Activated CD8-positive, alpha-beta memory T cell treated with anti-CD3 and anti-CD28 coated beads, Interleukin-2, amount 50 U/mL, for 4 hours (primary cell): Measurements from ENCODE around the gene PCDHGA10.
"Not testable (repeated sequence)": the region's sequence is repeated elsewhere in the genome, so short reads cannot be mapped to it uniquely, and the experiment has no call there.

Experiments used
- DNase-seq: peaks from one replicate; pipeline ENCODE4 v3.0.0-alpha.2; 2020

PCDHGA10 gene

DNA sequence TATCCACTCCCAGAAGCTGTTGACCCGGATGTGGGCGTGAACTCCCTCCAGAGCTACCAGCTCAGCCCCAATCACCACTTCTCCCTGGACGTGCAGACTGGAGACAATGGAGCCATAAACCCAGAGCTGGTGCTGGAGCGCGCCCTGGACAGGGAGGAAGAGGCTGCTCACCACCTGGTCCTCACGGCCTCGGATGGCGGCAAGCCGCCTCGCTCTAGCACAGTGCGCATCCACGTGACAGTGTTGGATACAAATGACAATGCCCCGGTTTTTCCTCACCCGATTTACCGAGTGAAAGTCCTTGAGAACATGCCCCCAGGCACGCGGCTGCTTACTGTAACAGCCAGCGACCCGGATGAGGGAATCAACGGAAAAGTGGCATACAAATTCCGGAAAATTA, 19.5 kb upstream of the PCDHGA10 start:
- no peak for DNase-seq

DNA sequence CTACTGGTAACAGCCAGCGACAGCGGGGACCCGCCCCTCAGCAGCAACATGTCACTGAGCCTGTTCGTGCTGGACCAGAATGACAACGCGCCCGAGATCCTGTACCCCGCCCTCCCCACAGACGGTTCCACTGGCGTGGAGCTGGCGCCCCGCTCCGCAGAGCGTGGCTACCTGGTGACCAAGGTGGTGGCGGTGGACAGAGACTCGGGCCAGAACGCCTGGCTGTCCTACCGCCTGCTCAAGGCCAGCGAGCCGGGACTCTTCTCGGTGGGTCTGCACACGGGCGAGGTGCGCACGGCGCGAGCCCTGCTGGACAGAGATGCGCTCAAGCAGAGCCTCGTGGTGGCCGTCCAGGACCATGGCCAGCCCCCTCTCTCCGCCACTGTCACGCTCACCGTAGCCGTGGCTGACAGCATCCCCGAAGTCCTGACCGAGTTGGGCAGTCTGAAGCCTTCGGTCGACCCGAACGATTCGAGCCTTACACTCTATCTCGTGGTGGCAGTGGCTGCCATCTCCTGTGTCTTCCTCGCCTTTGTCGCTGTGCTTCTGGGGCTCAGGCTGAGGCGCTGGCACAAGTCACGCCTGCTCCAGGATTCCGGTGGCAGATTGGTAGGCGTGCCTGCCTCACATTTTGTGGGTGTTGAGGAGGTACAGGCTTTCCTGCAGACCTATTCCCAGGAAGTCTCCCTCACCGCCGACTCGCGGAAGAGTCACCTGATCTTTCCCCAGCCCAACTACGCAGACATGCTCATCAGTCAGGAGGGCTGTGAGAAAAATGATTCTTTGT, 18.2 kb upstream of the PCDHGA10 start:
- not testable (repeated sequence) for DNase-seq

DNA sequence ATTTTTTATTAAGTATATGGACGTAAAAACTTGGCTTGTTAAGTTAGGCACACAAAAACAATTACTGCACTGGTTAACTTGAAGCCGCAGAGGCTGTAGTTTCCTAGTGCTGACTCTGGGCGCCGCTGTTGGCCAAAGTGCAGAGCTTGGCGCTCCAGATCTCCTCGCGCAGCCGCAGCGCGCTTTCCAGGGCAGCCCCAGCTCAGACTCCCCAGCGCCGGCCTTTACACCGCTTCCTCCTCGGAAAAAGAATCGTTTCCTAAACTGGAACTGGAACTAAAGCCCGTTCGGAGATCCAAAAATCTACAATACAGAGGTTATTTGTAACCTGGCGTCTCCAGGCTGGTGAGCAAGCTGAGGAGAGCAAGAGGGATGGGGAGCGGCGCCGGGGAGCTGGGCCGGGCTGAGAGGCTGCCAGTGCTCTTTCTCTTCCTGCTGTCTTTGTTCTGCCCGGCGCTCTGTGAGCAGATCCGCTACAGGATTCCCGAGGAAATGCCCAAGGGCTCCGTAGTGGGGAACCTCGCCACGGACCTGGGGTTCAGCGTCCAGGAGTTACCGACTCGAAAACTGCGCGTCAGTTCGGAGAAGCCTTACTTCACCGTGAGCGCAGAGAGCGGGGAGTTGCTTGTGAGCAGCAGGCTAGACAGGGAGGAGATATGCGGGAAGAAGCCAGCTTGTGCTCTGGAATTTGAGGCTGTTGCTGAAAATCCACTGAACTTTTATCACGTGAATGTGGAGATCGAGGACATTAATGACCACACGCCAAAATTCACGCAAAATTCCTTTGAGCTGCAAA, 14.8 kb upstream of the PCDHGA10 start, which contains the start of gene PCDHGB5:
Gene PCDHGB5 (plus strand): TSS at position 192 of the 796 bp plus-strand sequence. CDS start 181 bp downstream, at position 373.
- not testable (repeated sequence) for DNase-seq

DNA sequence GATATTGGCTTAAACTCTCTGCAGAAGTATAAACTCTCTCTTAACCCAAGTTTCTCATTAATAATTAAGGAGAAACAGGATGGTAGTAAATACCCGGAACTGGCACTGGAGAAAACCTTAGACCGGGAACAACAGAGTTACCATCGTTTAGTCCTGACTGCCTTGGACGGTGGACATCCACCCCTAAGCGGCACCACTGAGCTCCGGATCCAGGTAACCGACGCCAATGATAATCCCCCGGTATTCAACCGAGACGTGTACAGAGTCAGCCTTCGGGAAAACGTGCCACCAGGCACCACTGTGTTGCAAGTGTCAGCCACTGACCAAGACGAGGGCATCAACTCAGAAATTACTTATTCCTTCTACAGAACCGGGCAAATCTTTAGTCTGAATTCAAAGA, 14.2 kb upstream of the PCDHGA10 start:
- DNase-seq, result no peak

DNA sequence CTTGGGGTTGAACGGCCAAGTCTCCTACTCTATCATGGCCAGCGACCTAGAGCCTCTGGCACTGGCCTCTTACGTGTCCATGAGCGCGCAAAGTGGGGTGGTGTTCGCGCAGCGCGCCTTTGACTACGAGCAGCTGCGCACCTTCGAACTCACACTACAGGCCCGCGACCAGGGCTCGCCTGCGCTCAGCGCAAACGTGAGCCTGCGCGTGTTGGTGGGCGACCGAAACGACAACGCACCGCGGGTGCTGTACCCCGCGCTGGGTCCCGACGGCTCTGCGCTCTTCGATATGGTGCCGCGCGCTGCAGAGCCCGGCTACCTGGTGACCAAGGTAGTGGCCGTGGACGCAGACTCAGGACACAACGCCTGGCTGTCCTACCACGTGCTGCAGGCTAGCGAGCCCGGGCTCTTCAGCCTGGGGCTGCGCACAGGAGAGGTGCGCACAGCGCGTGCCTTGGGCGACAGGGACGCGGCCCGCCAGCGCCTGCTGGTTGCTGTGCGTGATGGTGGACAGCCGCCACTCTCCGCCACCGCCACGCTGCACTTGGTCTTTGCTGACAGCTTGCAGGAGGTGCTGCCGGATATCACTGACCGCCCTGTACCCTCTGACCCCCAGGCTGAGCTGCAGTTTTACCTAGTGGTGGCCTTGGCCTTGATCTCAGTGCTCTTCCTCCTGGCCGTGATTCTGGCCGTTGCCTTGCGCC, 13.1 kb upstream of the PCDHGA10 start:
- no peak for DNase-seq

DNA sequence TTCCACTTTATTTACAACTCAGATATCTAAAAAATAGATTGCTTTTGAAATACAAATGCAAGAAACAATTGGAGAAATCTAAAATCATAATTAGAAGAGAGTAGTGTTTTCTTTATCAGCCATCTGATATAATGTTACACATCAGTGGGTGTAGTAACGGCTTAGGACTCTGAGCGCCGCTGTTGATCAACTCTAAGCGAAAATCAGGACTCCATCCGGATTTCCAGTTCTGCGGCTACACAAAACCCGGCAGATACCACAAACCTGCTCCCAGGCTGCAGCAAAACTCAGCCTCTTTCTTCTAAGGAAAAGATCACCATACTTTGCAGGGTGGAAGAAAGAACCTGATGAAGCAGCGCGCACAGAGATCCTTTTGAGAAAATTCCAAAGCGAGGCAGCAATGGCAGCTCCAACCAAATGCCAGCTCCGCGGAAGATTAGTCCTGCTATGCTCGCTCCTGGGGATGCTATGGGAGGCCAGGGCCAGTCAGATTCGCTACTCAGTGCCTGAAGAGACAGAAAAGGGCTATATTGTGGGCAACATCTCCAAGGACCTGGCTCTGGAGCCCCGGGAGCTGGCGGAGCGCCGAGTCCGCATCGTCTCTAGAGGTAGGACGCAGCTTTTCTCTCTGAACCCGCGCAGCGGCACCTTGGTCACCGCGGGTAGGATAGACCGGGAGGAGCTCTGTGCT, 10.1 kb upstream of the PCDHGA10 start, which contains the start of gene PCDHGA9:
Gene PCDHGA9 (plus strand): TSS at position 226 of the 691 bp plus-strand sequence. CDS start 175 bp downstream, at position 401.
- no peak for DNase-seq

DNA sequence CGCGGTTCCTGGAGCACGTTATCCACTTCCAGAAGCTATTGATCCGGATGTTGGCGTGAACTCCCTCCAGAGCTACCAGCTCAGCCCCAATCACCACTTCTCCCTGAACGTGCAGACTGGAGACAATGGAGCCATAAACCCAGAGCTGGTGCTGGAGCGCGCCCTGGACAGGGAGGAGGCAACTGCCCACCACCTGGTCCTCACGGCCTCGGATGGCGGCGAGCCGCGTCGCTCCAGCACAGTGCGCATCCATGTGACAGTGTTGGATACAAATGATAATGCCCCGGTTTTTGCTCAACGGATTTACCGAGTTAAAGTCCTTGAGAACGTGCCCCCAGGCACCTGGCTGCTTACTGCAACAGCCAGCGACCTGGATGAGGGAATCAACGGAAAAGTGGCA, 9.4 kb upstream of the PCDHGA10 start:
- no peak for DNase-seq

DNA sequence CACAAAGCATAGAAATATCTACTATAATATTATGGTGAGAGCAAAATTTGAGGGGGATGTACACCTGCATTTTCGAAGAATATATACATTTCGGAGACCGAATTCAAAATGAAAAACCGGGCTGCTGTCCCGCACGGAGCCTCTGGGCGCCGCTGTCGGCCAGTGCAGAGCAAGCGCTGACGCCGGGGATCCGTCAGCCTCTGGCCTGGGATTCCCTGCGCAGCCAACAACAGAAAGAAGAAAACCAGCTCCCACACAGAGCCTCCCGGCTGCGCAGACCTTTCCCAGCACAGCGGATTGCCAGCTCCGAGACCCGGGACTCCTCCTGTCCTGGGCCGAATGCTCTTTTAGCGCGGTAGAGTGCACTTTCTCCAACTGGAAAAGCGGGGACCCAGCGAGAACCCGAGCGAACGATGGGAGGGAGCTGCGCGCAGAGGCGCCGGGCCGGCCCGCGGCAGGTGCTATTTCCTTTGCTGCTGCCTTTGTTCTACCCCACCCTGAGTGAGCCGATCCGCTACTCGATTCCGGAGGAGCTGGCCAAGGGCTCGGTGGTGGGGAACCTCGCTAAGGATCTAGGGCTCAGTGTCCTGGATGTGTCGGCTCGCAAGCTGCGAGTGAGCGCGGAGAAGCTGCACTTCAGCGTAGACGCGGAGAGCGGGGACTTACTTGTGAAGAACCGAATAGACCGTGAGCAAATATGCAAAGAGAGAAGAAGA, 4.8 kb upstream of the PCDHGA10 start, which contains the start of gene PCDHGB6:
Gene PCDHGB6 (plus strand): TSS at position 232 of the 716 bp plus-strand sequence. CDS start 182 bp downstream, at position 414.
- not testable (repeated sequence) for DNase-seq

DNA sequence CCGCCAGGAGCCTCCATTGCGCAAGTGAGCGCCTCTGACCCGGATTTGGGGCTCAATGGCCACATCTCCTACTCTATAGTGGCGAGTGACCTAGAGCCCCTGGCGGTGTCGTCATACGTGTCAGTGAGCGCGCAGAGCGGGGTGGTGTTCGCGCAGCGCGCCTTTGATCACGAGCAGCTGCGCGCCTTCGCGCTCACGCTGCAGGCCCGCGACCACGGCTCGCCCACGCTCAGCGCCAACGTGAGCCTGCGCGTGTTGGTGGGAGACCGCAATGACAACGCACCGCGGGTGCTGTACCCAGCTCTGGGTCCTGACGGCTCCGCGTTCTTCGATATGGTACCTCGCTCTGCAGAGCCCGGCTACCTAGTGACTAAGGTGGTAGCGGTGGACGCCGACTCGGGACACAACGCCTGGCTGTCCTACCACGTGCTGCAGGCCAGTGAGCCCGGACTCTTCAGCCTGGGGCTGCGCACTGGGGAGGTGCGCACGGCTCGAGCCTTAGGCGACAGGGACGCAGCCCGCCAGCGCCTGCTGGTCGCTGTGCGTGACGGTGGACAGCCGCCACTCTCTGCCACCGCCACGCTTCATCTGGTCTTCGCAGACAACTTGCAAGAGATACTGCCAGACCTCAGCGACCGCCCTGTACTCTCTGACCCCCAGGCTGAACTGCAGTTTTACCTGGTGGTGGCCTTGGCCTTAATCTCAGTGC, 3.0 kb upstream of the PCDHGA10 start:
- DNase-seq, result no peak

DNA sequence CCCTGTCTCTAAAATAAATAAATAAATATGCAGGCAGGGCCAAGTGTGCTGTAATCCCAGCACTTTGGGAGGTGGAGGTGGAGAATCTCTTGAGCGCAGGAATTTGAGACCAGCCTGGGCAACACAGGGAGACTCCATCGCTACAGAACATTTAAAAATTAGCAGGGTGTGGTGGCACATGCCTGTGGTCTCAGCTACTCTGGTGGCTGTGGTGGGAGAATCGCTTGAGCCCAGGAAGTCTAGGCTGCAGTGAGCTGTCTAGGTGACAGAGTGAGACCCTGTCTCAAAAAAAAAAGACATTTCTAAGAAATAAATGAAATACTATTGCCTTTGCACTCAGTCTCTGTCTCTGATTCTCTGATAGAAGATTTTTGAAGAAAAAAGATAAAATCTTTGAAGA, 1.2 kb upstream of the PCDHGA10 start:
- DNase-seq, result no peak

DNA sequence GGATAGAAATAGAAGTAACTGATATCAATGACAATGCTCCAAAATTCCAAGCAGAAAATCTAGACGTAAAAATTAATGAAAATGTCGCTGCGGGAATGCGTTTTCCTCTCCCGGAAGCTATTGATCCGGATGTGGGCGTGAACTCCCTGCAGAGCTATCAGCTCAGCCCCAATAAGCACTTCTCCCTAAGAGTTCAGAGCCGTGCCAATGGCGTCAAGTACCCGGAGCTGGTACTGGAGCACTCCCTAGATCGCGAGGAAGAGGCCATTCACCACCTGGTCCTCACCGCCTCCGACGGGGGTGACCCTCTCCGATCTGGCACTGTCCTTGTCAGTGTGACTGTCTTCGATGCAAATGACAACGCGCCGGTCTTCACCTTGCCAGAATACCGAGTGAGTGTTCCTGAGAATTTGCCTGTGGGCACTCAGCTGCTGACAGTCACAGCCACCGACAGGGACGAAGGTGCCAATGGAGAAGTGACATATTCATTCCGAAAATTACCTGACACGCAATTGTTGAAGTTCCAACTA, 818 bp downstream of the PCDHGA10 start:
- no peak for DNase-seq

DNA sequence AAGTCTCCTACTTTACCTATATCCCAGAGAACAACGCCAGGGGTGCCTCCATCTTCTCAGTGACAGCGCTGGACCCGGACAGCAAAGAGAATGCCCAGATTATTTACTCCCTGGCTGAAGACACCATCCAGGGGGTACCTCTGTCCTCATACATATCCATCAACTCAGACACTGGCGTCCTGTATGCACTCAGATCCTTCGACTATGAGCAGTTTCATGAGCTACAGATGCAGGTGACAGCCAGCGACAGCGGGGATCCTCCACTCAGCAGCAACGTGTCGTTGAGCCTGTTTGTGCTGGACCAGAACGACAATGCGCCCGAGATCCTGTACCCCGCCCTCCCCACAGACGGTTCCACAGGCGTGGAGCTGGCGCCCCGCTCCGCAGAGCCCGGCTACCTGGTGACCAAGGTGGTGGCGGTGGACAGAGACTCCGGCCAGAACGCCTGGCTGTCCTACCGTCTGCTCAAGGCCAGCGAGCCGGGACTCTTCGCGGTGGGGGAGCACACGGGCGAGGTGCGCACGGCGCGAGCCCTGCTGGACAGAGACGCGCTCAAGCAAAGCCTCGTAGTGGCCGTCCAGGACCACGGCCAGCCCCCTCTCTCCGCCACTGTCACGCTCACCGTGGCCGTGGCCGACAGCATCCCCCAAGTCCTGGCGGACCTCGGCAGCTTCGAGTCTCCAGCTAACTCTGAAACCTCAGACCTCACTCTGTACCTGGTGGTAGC, 1.9 kb downstream of the PCDHGA10 start:
- DNase-seq, result not testable (repeated sequence)

DNA sequence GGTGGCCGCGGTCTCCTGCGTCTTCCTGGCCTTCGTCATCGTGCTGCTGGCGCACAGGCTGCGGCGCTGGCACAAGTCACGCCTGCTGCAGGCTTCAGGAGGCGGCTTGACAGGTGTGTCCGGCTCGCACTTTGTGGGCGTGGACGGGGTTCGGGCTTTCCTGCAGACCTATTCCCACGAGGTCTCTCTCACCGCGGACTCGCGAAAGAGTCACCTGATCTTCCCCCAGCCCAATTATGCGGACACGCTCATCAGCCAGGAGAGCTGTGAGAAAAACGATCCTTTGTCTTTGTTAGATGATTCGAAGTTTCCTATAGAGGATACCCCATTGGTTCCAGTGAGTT, 2.5 kb downstream of the PCDHGA10 start:
- not testable (repeated sequence) for DNase-seq

DNA sequence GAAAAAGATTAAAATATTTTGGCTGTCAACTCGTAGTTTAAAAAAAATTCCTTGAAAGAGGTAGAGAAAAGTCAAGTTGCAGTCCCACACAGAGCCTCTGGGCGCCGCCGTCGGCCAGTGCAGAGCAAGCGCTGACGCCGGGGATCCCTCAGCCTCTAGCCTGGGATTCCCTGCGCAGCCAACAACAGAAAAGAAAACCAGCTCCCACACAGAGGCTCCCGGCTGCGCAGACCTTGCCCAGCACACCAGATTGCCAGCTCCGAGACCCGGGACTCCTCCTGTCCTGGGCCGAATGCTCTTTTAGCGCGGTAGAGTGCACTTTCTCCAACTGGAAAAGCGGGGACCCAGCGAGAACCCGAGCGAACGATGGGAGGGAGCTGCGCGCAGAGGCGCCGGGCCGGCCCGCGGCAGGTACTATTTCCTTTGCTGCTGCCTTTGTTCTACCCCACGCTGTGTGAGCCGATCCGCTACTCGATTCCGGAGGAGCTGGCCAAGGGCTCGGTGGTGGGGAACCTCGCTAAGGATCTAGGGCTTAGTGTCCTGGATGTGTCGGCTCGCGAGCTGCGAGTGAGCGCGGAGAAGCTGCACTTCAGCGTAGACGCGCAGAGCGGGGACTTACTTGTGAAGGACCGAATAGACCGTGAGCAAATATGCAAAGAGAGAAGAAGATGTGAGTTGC, 4.8 kb downstream of the PCDHGA10 start, which contains the start of gene PCDHGB7:
Gene PCDHGB7 (plus strand): TSS at position 184 of the 679 bp plus-strand sequence. CDS start 183 bp downstream, at position 367.
- DNase-seq, result not testable (repeated sequence)

DNA sequence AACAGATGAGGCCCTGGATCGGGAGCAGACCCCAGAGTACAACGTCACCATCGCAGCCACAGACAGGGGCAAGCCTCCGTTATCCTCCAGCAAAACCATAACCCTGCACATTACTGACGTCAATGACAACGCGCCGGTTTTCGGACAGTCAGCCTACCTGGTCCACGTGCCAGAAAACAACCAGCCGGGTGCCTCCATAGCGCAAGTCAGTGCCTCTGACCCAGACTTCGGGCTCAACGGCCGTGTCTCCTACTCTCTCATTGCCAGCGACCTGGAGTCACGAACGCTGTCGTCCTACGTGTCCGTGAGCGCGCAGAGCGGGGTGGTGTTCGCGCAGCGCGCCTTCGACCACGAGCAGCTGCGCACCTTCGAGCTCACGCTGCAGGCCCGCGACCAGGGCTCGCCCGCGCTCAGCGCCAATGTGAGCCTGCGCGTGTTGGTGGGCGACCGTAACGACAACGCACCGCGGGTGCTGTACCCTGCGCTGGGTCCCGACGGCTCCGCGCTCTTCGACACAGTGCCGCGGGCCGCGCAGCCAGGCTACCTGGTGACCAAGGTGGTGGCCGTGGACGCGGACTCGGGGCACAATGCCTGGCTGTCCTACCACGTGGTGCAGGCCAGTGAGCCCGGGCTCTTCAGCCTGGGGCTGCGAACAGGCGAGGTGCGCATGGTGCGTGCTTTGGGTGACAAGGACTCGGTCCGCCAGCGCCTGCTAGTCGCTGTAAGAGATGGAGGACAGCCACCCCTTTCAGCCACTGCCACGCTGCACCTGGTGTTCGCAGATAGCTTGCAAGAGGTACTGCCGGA, 6.5 kb downstream of the PCDHGA10 start:
- DNase-seq, result no peak

DNA sequence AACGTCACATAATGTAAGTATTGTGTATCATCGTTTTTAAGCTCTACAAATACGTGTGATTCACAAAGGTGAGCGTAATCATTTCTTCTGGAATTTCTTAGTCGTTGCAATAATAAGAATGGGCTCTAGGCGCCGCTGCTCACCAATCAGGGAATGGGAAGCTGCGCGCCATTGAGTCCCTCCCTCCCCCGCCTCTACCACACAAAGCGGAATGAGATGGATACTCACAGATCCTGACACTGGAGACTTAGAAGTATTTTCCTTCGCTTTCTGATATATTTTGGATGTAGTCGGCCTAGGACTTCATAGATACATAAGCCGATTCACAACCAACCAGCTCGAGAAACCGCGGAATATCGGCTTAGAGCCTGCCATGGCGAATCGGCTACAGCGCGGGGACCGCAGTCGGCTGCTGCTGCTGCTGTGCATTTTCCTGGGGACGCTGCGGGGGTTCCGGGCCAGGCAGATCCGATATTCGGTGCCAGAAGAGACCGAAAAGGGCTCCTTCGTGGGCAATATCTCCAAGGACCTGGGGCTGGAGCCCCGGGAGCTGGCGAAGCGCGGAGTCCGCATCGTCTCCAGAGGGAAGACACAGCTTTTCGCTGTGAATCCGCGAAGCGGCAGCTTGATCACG, 8.2 kb downstream of the PCDHGA10 start, which contains the start of gene PCDHGA11:
Gene PCDHGA11 (plus strand): TSS at position 197 of the 634 bp plus-strand sequence. CDS start 177 bp downstream, at position 374.
- no peak for DNase-seq

DNA sequence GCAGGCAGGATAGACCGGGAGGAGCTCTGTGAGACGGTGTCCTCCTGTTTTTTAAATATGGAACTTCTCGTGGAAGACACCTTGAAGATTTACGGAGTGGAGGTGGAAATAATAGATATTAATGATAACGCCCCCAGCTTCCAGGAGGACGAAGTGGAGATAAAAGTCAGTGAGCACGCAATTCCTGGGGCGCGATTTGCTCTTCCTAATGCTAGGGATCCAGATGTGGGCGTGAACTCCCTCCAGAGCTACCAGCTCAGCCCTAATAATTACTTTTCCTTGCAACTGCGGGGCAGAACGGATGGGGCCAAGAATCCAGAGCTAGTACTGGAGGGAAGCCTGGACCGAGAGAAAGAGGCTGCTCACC, 8.7 kb downstream of the PCDHGA10 start:
- no peak for DNase-seq

DNA sequence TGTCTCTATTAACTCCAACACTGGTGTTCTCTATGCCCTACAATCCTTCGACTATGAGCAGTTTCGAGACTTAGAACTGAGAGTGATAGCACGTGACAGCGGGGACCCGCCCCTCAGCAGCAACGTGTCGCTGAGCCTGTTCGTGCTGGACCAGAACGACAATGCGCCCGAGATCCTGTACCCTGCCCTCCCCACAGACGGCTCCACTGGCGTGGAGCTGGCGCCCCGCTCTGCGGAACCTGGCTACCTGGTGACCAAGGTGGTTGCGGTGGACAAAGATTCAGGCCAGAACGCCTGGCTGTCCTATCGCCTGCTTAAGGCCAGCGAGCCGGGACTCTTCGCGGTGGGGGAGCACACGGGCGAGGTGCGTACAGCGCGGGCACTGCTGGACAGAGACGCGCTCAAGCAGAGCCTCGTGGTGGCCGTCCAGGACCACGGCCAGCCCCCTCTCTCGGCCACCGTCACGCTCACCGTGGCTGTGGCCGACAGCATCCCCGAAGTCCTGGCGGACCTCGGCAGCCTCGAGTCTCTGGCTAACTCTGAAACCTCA, 10.0 kb downstream of the PCDHGA10 start:
- DNase-seq, result no peak
